ENCODE results near the gene WDR86.

WDR86 gene

DNA sequence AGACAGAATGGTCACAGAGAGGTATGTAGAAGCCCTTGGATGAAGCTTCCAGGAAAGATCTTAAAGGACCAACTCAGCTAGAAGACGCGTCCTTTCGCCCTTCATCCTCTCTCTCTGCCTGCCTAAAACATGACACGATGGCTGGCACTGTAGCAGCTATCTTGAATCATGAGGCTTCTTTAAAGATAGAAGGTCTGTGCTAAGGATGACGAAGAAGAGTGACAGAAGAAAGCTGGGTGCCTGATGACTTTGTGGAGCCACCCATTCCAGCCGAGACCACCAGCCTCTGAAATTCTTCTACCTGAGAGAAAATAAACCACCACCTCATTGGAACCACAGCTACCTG, 25.5 kb downstream of the WDR86 start:
- peaks cover 10% of the 10 kb centered on the region for H3K4me1 ChIP-seq (ENCODE audit: insufficient read depth, low read length, severe bottlenecking)
- TF ChIP-seq EZH2 (IDR thresholded peaks at IDR 0.05; ENCODE audit: borderline replicate concordance, low read length): no peak
- TF ChIP-seq, protein P1, sequence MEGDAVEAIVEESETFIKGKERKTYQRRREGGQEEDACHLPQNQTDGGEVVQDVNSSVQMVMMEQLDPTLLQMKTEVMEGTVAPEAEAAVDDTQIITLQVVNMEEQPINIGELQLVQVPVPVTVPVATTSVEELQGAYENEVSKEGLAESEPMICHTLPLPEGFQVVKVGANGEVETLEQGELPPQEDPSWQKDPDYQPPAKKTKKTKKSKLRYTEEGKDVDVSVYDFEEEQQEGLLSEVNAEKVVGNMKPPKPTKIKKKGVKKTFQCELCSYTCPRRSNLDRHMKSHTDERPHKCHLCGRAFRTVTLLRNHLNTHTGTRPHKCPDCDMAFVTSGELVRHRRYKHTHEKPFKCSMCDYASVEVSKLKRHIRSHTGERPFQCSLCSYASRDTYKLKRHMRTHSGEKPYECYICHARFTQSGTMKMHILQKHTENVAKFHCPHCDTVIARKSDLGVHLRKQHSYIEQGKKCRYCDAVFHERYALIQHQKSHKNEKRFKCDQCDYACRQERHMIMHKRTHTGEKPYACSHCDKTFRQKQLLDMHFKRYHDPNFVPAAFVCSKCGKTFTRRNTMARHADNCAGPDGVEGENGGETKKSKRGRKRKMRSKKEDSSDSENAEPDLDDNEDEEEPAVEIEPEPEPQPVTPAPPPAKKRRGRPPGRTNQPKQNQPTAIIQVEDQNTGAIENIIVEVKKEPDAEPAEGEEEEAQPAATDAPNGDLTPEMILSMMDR (IDR thresholded peaks at IDR 0.05; ENCODE audit: low read length): no peak
- no peak overlapping the region for H3K4me3 ChIP-seq (ENCODE audit: low read depth, low read length, poor library complexity, severe bottlenecking)
- H3F3A ChIP-seq (ENCODE audit: insufficient read depth, low read length): no peaks in the 10 kb centered on the region
- H2AFZ ChIP-seq (ENCODE audit: low read length): no peak overlapping the region
- peaks cover 19% of the 10 kb centered on the region for H3K27me3 ChIP-seq (ENCODE audit: insufficient read depth, low read length)
- no peak overlapping the region for H3K27ac ChIP-seq (ENCODE audit: low read depth, low read length, poor library complexity, severe bottlenecking)
- no peaks in the 10 kb centered on the region for H4K20me1 ChIP-seq (ENCODE audit: insufficient read depth, low read length)
- no peaks in the 10 kb centered on the region for H3K9me2 ChIP-seq (ENCODE audit: low read depth, low read length)
- no peak overlapping the region for H3K4me2 ChIP-seq (ENCODE audit: low read length)
- no peaks in the 10 kb centered on the region for H3K9me3 ChIP-seq (ENCODE audit: low read length)
- no peaks in the 10 kb centered on the region for H3K79me2 ChIP-seq (ENCODE audit: insufficient read depth, low read length)
- no peak overlapping the region for H3K9ac ChIP-seq (ENCODE audit: low read length)
- no peaks in the 10 kb centered on the region for H3K36me3 ChIP-seq (ENCODE audit: insufficient read depth, low read length)

DNA sequence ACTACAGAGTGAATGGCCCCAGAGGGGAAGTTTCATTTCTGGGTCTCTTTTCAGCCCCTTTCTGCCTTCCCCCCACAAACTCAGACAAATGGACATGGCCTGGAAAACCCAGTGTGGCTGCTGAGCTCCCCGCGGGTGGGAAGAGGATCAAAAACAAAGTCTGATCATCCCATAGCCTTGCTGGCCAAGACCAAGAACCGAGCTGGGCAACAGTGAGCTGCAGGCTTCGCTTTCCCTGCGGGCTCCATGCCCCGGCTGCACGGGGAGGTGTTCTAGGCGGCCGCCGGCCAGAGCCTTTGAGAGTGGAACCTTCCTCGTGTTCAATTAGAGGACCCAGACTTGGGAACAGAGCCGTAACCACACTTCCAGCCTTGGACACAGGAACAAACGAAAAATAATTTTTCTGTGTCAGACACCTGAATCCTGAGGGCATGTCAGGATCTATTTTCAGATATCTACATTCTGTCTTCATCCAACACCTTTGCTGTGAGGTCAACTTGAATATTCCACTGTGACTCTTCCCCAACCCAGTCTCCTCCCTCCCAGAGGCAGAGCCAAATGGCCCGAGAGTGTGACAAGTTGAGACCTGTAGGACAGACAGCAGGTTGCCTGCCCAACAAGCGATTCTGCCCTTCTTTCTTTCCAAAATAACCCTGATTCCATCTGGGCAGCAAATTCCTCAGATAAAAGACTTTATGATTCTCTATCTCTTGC, 26.0 kb downstream of the WDR86 start:
- Histone ChIP-seq H3K4me3 (ENCODE audit: low read depth, low read length, poor library complexity, severe bottlenecking) (no peak overlapping the region), H3K4me2 (ENCODE audit: low read length) (no peak overlapping the region), H3K9ac (ENCODE audit: low read length) (no peak overlapping the region), H3K27ac (ENCODE audit: low read depth, low read length, poor library complexity, severe bottlenecking) (no peak overlapping the region), H3K36me3 (ENCODE audit: insufficient read depth, low read length) (no peaks in the 10 kb centered on the region), H3K9me2 (ENCODE audit: low read depth, low read length) (no peaks in the 10 kb centered on the region), H3K9me3 (ENCODE audit: low read length) (no peaks in the 10 kb centered on the region), H3K27me3 (ENCODE audit: insufficient read depth, low read length) (peaks cover 17% of the 10 kb centered on the region), H2AFZ (ENCODE audit: low read length) (no peak overlapping the region), H3F3A (ENCODE audit: insufficient read depth, low read length) (no peaks in the 10 kb centered on the region), H4K20me1 (ENCODE audit: insufficient read depth, low read length) (no peaks in the 10 kb centered on the region), H3K79me2 (ENCODE audit: insufficient read depth, low read length) (no peaks in the 10 kb centered on the region), H3K4me1 (ENCODE audit: insufficient read depth, low read length, severe bottlenecking) (peaks cover 10% of the 10 kb centered on the region)
- TF ChIP-seq EZH2 (IDR thresholded peaks at IDR 0.05; ENCODE audit: borderline replicate concordance, low read length): no peak
- TF ChIP-seq, protein P1 (IDR thresholded peaks at IDR 0.05; ENCODE audit: low read length): no peak

DNA sequence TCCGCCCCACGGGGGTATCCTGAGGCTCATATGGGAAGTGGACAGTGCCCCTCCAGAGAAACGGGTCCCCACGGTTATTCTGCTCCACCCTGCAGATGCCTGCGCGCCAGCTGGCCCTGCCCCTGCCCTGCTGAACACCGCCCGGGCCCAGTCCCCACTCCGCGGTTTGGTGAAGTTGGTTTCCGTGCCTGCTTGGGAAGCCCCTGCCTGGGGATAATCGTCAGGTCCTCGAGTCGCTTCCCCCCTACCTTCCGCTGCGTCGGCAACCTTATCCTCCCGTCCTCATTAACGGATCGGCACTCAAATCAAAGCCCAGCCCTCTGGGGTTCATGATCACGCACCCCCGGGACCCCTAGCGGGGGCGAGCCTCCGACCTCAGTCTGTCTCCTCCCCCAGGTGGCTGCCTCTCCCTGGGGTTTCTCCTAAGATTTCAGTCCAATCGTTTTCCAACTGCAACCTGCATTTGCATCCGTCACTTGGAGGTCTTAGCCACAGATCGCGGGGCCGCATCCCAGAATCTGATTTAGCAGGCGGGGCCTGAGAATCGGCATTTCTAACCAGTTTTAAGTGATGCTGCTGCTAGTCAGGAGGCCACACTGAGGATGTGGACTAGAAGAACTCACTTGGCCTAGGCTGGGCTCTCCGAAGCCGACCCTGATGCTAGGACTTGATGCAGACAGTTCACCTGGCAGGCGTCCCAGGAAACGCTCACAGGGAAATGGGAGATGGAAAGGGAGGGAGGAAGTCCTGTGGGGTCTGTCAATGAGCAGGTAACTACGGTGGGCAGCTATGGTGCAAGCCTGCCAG, 27.6 kb downstream of the WDR86 start:
- Histone ChIP-seq H3K27me3 (ENCODE audit: insufficient read depth, low read length) (peaks cover 13% of the 10 kb centered on the region), H2AFZ (ENCODE audit: low read length) (no peak overlapping the region), H3K4me3 (ENCODE audit: low read depth, low read length, poor library complexity, severe bottlenecking) (peak overlapping the region; percentile 13), H3K79me2 (ENCODE audit: insufficient read depth, low read length) (no peaks in the 10 kb centered on the region), H3K4me1 (ENCODE audit: insufficient read depth, low read length, severe bottlenecking) (peaks cover 10% of the 10 kb centered on the region), H3K27ac (ENCODE audit: low read depth, low read length, poor library complexity, severe bottlenecking) (no peak overlapping the region), H3K9me2 (ENCODE audit: low read depth, low read length) (no peaks in the 10 kb centered on the region), H3F3A (ENCODE audit: insufficient read depth, low read length) (no peaks in the 10 kb centered on the region), H4K20me1 (ENCODE audit: insufficient read depth, low read length) (no peaks in the 10 kb centered on the region), H3K36me3 (ENCODE audit: insufficient read depth, low read length) (peaks cover 6% of the 10 kb centered on the region; the same call in 1 of the 2 replicates), H3K4me2 (ENCODE audit: low read length) (peak overlapping the region; percentile 35; the same call in 1 of the 2 replicates), H3K9me3 (ENCODE audit: low read length) (no peaks in the 10 kb centered on the region), H3K9ac (ENCODE audit: low read length) (no peak overlapping the region)
- no peak for TF ChIP-seq EZH2 (IDR thresholded peaks at IDR 0.05; ENCODE audit: borderline replicate concordance, low read length)
- TF ChIP-seq, protein P1 (IDR thresholded peaks at IDR 0.05; ENCODE audit: low read length): no peak
